ENCODE results near the gene GPR68. TPM values are rescaled to one million over a fixed set of nuclear protein-coding genes. Genes with fewer than 3 reads are reported as not detected.
"Not testable (repeated sequence)": the region's sequence is repeated elsewhere in the genome, so short reads cannot be mapped to it uniquely, and the experiment has no call there.

Gene GPR68
- total RNA-seq, 4 donors from 2014 or later: 0.21 to 4.1 (median 0.52) TPM

GRCh38 chr14:91207008-91207407 is 37.5 kb downstream of the GPR68 start:
- Histone ChIP-seq H3K4me1 (peaks cover 0 to 4% (median 0%) of the 10 kb centered on the region in 4 donors), H3K36me3 (peaks cover 0 to 93% (median 8%) of the 10 kb centered on the region in 3 donors), H3K9me3 (peaks cover 0 to 12% (median 0%) of the 10 kb centered on the region in 4 donors), H3K27me3 (no peaks in the 10 kb centered on the region), H3K27ac (no peak overlapping the region), H3K4me3 (no peak overlapping the region)
- no peak for DNase-seq (ENCODE audit: low spot score in 2 of 2)
- 75 to 76% methylated on average over 3 of the region's 3 CpGs for WGBS, 2 donors
- TF ChIP-seq CTCF (IDR thresholded peaks at IDR 0.05) (no peak), POLR2A (IDR thresholded peaks at IDR 0.05) (no peak), EP300 (IDR thresholded peaks at IDR 0.05) (no peak)

- H3K4me1 ChIP-seq: peaks cover 0 to 5% (median 0%) of the 10 kb centered on the region in 4 donors
- DNase-seq (ENCODE audit: low spot score in 2 of 2): no peak
- no peak overlapping the region for H3K27ac ChIP-seq
- H3K27me3 ChIP-seq: no peaks in the 10 kb centered on the region
- WGBS, 2 donors: 71 to 74% methylated on average over 7 of the region's 7 CpGs
- peaks cover 0 to 15% (median 0%) of the 10 kb centered on the region in 4 donors for H3K9me3 ChIP-seq
- peaks cover 0 to 91% (median 8%) of the 10 kb centered on the region in 3 donors for H3K36me3 ChIP-seq
- H3K4me3 ChIP-seq: no peak overlapping the region
- no peak for TF ChIP-seq EP300 (IDR thresholded peaks at IDR 0.05)
- no peak for TF ChIP-seq POLR2A (IDR thresholded peaks at IDR 0.05)
- TF ChIP-seq CTCF (IDR thresholded peaks at IDR 0.05): no peak
Observed at GRCh38 chr14:91205459-91205858, 39.0 kb downstream of the GPR68 start.

GRCh38 chr14:91204657-91205056 is 39.8 kb downstream of the GPR68 start:
- 92 to 97% methylated on average over 14 of the region's 14 CpGs for WGBS, 2 donors
- Histone ChIP-seq H3K4me1 (peaks cover 0 to 5% (median 0%) of the 10 kb centered on the region in 4 donors), H3K9me3 (peaks cover 0 to 9% (median 0%) of the 10 kb centered on the region in 4 donors), H3K36me3 (peaks cover 0 to 91% (median 14%) of the 10 kb centered on the region in 3 donors), H3K27ac (no peak overlapping the region), H3K4me3 (no peak overlapping the region), H3K27me3 (no peaks in the 10 kb centered on the region)
- no peak for TF ChIP-seq POLR2A (IDR thresholded peaks at IDR 0.05)
- no peak for TF ChIP-seq EP300 (IDR thresholded peaks at IDR 0.05)
- TF ChIP-seq CTCF (IDR thresholded peaks at IDR 0.05): no peak
- no peak for DNase-seq (ENCODE audit: low spot score in 2 of 2)

DNA sequence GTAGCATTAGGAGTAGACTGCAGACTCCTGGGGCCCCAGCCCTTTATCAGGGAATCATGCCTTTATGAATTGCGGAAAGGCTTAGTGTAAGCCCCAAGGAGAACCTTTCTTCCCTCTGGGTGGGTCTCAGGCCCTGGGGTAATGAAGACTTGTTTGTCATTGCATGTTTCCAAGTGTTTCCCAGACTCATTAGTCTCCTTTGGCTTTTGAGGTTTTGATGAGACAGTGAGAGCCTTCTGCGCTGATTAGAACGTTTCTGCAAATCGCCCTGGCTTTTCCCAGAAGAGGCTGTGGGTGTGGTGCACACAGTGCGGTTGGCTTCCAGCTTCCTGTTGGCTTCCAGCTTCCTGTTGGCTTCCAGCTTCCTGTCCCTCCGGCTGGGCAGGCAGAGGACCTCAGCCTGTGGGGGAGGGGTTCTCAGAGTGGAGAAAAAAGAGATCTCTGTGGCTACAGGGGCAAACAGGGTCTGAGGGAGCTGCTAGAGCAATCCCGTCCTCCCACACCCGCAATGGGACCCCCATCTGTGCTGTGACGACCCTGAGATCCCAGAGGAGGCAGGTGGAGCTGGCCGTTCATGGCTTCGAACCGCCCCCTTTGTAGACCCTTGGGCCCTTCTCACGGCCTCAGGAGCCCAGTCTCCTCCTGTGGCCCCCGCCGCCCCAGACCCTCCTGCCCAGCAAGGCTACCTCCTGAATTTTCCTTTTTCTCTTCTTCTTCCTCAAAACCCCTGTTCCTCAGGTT is 42.1 kb downstream of the GPR68 start:
- peaks cover 0 to 91% (median 14%) of the 10 kb centered on the region in 3 donors for H3K36me3 ChIP-seq
- H3K9me3 ChIP-seq: peaks cover 0 to 9% (median 0%) of the 10 kb centered on the region in 4 donors
- TF ChIP-seq POLR2A (IDR thresholded peaks at IDR 0.05): no peak
- peak in 1 of 2 donors; percentile 39 for TF ChIP-seq EP300 (IDR thresholded peaks at IDR 0.05)
- TF ChIP-seq CTCF (IDR thresholded peaks at IDR 0.05): no peak
- H3K27me3 ChIP-seq: no peaks in the 10 kb centered on the region
- peaks cover 0 to 5% (median 0%) of the 10 kb centered on the region in 4 donors for H3K4me1 ChIP-seq
- H3K4me3 ChIP-seq: no peak overlapping the region
- no peak for DNase-seq (ENCODE audit: low spot score in 2 of 2)
- 69 to 73% methylated on average over 15 of the region's 15 CpGs for WGBS, 2 donors
- H3K27ac ChIP-seq: peak overlapping the region in 1 of 4 donors; percentile 17

GRCh38 chr14:91200802-91201201 is 43.7 kb downstream of the GPR68 start:
- H3K4me3 ChIP-seq; H3K27ac ChIP-seq; H3K27me3 ChIP-seq; DNase-seq (ENCODE audit: low spot score in 2 of 2); H3K9me3 ChIP-seq; H3K4me1 ChIP-seq: not testable (repeated sequence)
- H3K36me3 ChIP-seq: peaks cover 0 to 94% (median 14%) of the 10 kb centered on the region in 3 donors
- 97 to 99% methylated on average over 6 of the region's 6 CpGs for WGBS, 2 donors
